A549 (cell line): ENCODE measurements around the gene LBHD2. TPM values are rescaled to one million over a fixed set of nuclear protein-coding genes. Genes with fewer than 3 reads are reported as not detected.

Source experiments
- ATAC-seq, 2 experiments: fragments of 200-7000 bp in 1 of 2; fragments of >200 bp in 1 of 2; cut with Nextera tagmentation in 1 of 2; cut with Tn5 transposase in 1 of 2; 3 replicates each; pipeline versions ENCODE4 v1.8.0 to v1.9.1; 2018 to 2020; ENCODE audit warnings: mild to moderate bottlenecking in 1 of 2, moderate library complexity in 1 of 2
- CTCF ChIA-PET: fragments of 300-600 bp; sonication (Branson Sonifier 250); formaldehyde crosslinking; extraction: SDS; loops from one replicate; lab custom pipeline; 2021; ENCODE audit warnings: antibody characterized with exemption, inconsistent platforms; lab: Yijun Ruan, JAX
- POLR2A ChIA-PET: fragments of 350-600 bp; formaldehyde crosslinking; extraction: SDS; loops from one replicate; lab custom pipeline; 2021; ENCODE audit warnings: antibody characterized with exemption, inconsistent platforms; lab: Yijun Ruan, JAX
- DNase-seq, 2 experiments: peaks; one replicate each; pipeline versions ENCODE4 v3.0.0 to v3.0.0-alpha.2; 2011 to 2016; ENCODE audit warnings: low read depth in 1 of 2, low spot score in 1 of 2
- FAIRE-seq: peaks from 2 replicates; lab custom pipeline; 2011; peaks lifted over from hg19 to GRCh38; lab: Jason Lieb, UNC
- H3K27ac ChIP-seq, 2 experiments: fragments of >200 bp; sonication (Bioruptor Twin); formaldehyde crosslinking; 3 replicates each; pipeline ENCODE4 v1.5.1; 2016 to 2017
- H3K4me1 ChIP-seq: fragments of >200 bp; sonication (Bioruptor Twin); formaldehyde crosslinking; 3 replicates; pipeline ENCODE4 v1.6.1; 2016
- H3K4me2 ChIP-seq: fragments of >200 bp; sonication (Bioruptor Twin); formaldehyde crosslinking; 3 replicates; pipeline ENCODE4 v1.6.1; 2016
- H3K4me3 ChIP-seq: fragments of >200 bp; sonication (Bioruptor Twin); formaldehyde crosslinking; 3 replicates; pipeline ENCODE4 v1.5.1; 2016
- H3K9me3 ChIP-seq: fragments of >200 bp; sonication (Bioruptor Twin); formaldehyde crosslinking; 3 replicates; pipeline ENCODE4 v1.6.1; 2016
- EHF ChIP-seq: fragments of 250-450 bp; sonication (Bioruptor Pico); IDR thresholded peaks from 2 replicates; pipeline ENCODE4 v1.5.0; 2020; ENCODE audit warnings: mild to moderate bottlenecking
- EHMT2 ChIP-seq: fragments of 200-600 bp; sonication (generic); IDR thresholded peaks from 2 replicates; pipeline ENCODE4 v1.6.1; 2016; ENCODE audit warnings: antibody characterized with exemption, low read depth, mild to moderate bottlenecking, moderate library complexity
- FOXS1 ChIP-seq: fragments of 250-450 bp; sonication (Bioruptor Pico); IDR thresholded peaks from 2 replicates; pipeline ENCODE4 v1.5.0; 2020; ENCODE audit warnings: mild to moderate bottlenecking, moderate library complexity
- GATA3 ChIP-seq: IDR thresholded peaks from 2 replicates; pipeline ENCODE4 v1.6.1; 2012; ENCODE audit warnings: borderline replicate concordance
- HDAC2 ChIP-seq: fragments of 200-600 bp; sonication (generic); IDR thresholded peaks from 2 replicates; pipeline ENCODE4 v1.6.1; 2016
- HEYL ChIP-seq: fragments of 250-450 bp; sonication (Bioruptor Pico); IDR thresholded peaks from 2 replicates; pipeline ENCODE4 v1.8.0; 2021; ENCODE audit warnings: mild to moderate bottlenecking, moderate library complexity
- HOXB13 ChIP-seq: fragments of 250-450 bp; sonication (Bioruptor Pico); IDR thresholded peaks from 2 replicates; pipeline ENCODE4 v1.5.0; 2020; ENCODE audit warnings: low read depth, mild to moderate bottlenecking, moderate library complexity
- HOXB5 ChIP-seq: fragments of 250-450 bp; sonication (Bioruptor Pico); IDR thresholded peaks from 2 replicates; pipeline ENCODE4 v1.5.0; 2020; ENCODE audit warnings: mild to moderate bottlenecking, moderate library complexity
- JUNB ChIP-seq: fragments of >200 bp; sonication (Bioruptor Twin); formaldehyde crosslinking; IDR thresholded peaks from 2 replicates; pipeline ENCODE4 v1.6.1; 2016
- MAX ChIP-seq: IDR thresholded peaks from 2 replicates; pipeline ENCODE4 v1.6.1; 2012
- PHF8 ChIP-seq: fragments of 200-600 bp; sonication (generic); IDR thresholded peaks from 2 replicates; pipeline ENCODE4 v1.6.1; 2016; ENCODE audit warnings: low read depth, mild to moderate bottlenecking, antibody characterized with exemption, moderate library complexity, borderline replicate concordance
- POLR2A ChIP-seq: IDR thresholded peaks from 2 replicates; pipeline ENCODE4 v1.6.1; 2012; ENCODE audit warnings: mild to moderate bottlenecking, low read length
- RAD21 ChIP-seq, 2 experiments: fragments of >200 bp in 1 of 2; sonication (Bioruptor Twin) in 1 of 2; formaldehyde crosslinking in 1 of 2; IDR thresholded peaks in 1 of 2; conservative IDR thresholded peaks in 1 of 2; 2 replicates in 1 of 2; 3 replicates in 1 of 2; pipeline ENCODE4 v1.6.1; 2012 to 2018; ENCODE audit warnings: inconsistent platforms in 1 of 2
- RARB ChIP-seq: fragments of 250-450 bp; sonication (Bioruptor Pico); IDR thresholded peaks from 2 replicates; pipeline ENCODE4 v1.8.0; 2021; ENCODE audit warnings: mild to moderate bottlenecking, moderate library complexity
- RCOR1 ChIP-seq: fragments of 150-350 bp; IDR thresholded peaks from 2 replicates; pipeline ENCODE4 v1.6.1; 2014; ENCODE audit warnings: antibody characterized with exemption, low read length, low read depth
- RFX5 ChIP-seq: fragments of 450-650 bp; IDR thresholded peaks from 2 replicates; pipeline ENCODE4 v1.7.1; 2014; ENCODE audit warnings: antibody characterized with exemption, mild to moderate bottlenecking, moderate library complexity
- SMC3 ChIP-seq: fragments of >200 bp; sonication (Bioruptor Twin); formaldehyde crosslinking; IDR thresholded peaks from 3 replicates; pipeline ENCODE4 v1.6.1; 2018; ENCODE audit warnings: inconsistent platforms
- SREBF2 ChIP-seq: fragments of 450-650 bp; IDR thresholded peaks from 2 replicates; pipeline ENCODE4 v1.6.1; 2014; ENCODE audit warnings: mild to moderate bottlenecking, moderate library complexity
- ZSCAN20 ChIP-seq: fragments of 250-450 bp; sonication (Bioruptor Pico); IDR thresholded peaks from 2 replicates; pipeline ENCODE4 v1.8.0; 2022; ENCODE audit warnings: mild to moderate bottlenecking, moderate library complexity
- WGBS: methylation state at CpG from one replicate; pipeline ENCODE4 v1.1.6; 2017; ENCODE audit errors: missing lambda C conversion rate; 5-methylcytosine and 5-hydroxymethylcytosine counted together
- polyA plus RNA-seq, 4 experiments: library from polyadenylated mRNA; depleted of rRNA in 3 of 4; stranded (reverse); fragments of >200 nt; fragmentation: RNase III in 1 of 4; extraction: RNeasy Plus Mini Kit Qiagen cat#74134 plus additional on column Dnase treatment in 1 of 4; gene quantifications; 2 replicates in 3 of 4; 3 replicates in 1 of 4; pipeline ENCODE4 v1.2.3, GENCODE V29; 2011 to 2017
- TF ChIP-seq, protein P1 (sequence below): fragments of >200 bp; sonication (Bioruptor Twin); formaldehyde crosslinking; IDR thresholded peaks from 3 replicates; pipeline ENCODE4 v1.5.1; 2016
- TF ChIP-seq, protein P2 (sequence below): fragments of 150-350 bp; IDR thresholded peaks from 2 replicates; pipeline ENCODE4 v1.6.1; 2014; ENCODE audit warnings: low read depth, mild to moderate bottlenecking, low read length
- TF ChIP-seq, protein P3 (sequence below): IDR thresholded peaks from 2 replicates; pipeline ENCODE4 v1.6.1; 2012; ENCODE audit warnings: low read depth, borderline replicate concordance

LBHD2 gene
- polyA plus RNA-seq, 2 of the 4 experiments (the other 2 are of a cell fraction) = not detected

DNA sequence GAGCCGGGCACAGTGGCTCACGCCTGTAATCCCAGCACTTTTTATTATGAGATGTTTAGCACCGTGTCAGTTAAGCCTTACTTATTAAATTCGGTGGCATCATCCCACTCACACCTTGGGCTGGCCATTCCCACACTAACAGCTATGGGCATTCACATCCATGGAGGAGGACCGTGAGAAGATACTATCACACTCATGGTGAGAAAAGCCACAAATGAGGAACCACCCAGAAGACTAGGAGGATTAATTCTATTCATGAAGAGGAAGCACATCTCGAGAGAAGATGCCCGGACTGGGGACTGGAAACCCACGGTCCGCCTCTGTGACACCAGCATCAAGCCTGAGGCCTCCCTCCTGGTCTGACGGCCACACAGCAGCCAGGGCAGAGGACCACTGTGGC is 31.6 kb upstream of the LBHD2 start (continued):
- TF ChIP-seq HEYL (no peak), RCOR1 (no peak)
- TF ChIP-seq, protein P1, sequence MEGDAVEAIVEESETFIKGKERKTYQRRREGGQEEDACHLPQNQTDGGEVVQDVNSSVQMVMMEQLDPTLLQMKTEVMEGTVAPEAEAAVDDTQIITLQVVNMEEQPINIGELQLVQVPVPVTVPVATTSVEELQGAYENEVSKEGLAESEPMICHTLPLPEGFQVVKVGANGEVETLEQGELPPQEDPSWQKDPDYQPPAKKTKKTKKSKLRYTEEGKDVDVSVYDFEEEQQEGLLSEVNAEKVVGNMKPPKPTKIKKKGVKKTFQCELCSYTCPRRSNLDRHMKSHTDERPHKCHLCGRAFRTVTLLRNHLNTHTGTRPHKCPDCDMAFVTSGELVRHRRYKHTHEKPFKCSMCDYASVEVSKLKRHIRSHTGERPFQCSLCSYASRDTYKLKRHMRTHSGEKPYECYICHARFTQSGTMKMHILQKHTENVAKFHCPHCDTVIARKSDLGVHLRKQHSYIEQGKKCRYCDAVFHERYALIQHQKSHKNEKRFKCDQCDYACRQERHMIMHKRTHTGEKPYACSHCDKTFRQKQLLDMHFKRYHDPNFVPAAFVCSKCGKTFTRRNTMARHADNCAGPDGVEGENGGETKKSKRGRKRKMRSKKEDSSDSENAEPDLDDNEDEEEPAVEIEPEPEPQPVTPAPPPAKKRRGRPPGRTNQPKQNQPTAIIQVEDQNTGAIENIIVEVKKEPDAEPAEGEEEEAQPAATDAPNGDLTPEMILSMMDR = no peak

GRCh38 chr14:103055695-103056094 is 28.3 kb upstream of the LBHD2 start:
- Histone ChIP-seq H3K4me2 (peak overlapping the region; percentile 89), H3K27ac (peak overlapping the region; percentile 97 to 98), H3K4me1 (peaks cover 46% of the 10 kb centered on the region), H3K4me3 (peak overlapping the region; percentile 97), H3K9me3 (no peaks in the 10 kb centered on the region)
- DNase-seq = no peak
- TF ChIP-seq GATA3 = no peak
- no peak for TF ChIP-seq EHMT2
- no peak for TF ChIP-seq HOXB13 (CRISPR knock-in tag)
- TF ChIP-seq ZSCAN20 (CRISPR knock-in tag) = no peak
- no peak for TF ChIP-seq RAD21 (conservative IDR thresholded peaks at IDR 0.05 in 1 of 2, IDR thresholded peaks at IDR 0.05 in 1 of 2)
- no peak for TF ChIP-seq JUNB
- no peak for TF ChIP-seq FOXS1 (CRISPR knock-in tag)
- TF ChIP-seq HOXB5 (CRISPR knock-in tag) = no peak
- CTCF ChIA-PET = interaction anchor here (1.0 to 1.4 kb wide), 3 partner anchors 12 to 19 kb away, joined by 4 to 6 read pairs (median 6); no protein-coding TSS in a partner anchor
- POLR2A ChIA-PET = interaction anchor here (0.6 kb wide), 1 partner anchor 62 kb away, joined by 4 read pairs; no protein-coding TSS in a partner anchor
- FAIRE-seq = no peak
- no peak for ATAC-seq
- WGBS = 67% methylated on average over 8 of the region's 8 CpGs

- ChIA-PET CTCF (interaction anchor here (1.0 to 1.4 kb wide), 4 partner anchors 12 to 84 kb away, joined by 3 to 6 read pairs (median 4); no protein-coding TSS in a partner anchor), POLR2A (interaction anchor here (0.6 to 1.2 kb wide), 2 partner anchors 11 to 63 kb away, joined by 3 to 4 read pairs; no protein-coding TSS in a partner anchor)
- Histone ChIP-seq H3K4me3 (peak overlapping the region; percentile 97), H3K9me3 (no peaks in the 10 kb centered on the region), H3K4me2 (peak overlapping the region; percentile 89), H3K4me1 (peaks cover 38% of the 10 kb centered on the region), H3K27ac (peak overlapping the region; percentile 97 to 98)
- FAIRE-seq (no peak), DNase-seq (peak; percentile 57 to 73), ATAC-seq (peak; percentile 52 to 72)
- TF ChIP-seq SMC3 = no peak
- TF ChIP-seq POLR2A = peak; percentile 28; the same call in 1 of the 2 replicates
- 0% methylated on average over 15 of the region's 50 CpGs for WGBS
Observed at GRCh38 chr14:103056322-103057027, 27.5 kb upstream of the LBHD2 start.

DNA sequence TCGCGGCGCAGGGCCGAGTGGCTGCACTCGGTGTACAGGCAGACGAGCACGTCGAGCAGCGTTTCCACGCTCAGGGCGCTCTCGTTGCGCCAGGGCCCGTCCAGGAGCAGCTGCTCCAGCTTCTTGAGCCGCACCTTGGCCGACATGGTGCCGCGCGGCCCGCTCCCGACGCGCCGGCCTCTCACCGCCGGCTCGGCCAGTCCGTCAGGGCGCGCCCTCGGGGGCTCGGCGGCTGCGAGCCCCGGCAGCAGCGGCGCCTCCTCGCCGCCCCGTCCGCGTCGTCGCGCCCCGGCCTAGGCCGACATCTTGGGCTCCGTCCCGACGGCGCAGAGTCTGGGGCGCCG is 27.0 kb upstream of the LBHD2 start:
- Histone ChIP-seq H3K4me2 (peak overlapping the region; percentile 89), H3K9me3 (no peaks in the 10 kb centered on the region), H3K4me1 (peaks cover 34% of the 10 kb centered on the region), H3K4me3 (peak overlapping the region; percentile 97), H3K27ac (peak overlapping the region; percentile 97 to 98)
- no peak for TF ChIP-seq SREBF2
- no peak for TF ChIP-seq RARB (CRISPR knock-in tag)
- TF ChIP-seq, protein P2, sequence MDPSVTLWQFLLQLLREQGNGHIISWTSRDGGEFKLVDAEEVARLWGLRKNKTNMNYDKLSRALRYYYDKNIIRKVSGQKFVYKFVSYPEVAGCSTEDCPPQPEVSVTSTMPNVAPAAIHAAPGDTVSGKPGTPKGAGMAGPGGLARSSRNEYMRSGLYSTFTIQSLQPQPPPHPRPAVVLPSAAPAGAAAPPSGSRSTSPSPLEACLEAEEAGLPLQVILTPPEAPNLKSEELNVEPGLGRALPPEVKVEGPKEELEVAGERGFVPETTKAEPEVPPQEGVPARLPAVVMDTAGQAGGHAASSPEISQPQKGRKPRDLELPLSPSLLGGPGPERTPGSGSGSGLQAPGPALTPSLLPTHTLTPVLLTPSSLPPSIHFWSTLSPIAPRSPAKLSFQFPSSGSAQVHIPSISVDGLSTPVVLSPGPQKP = no peak
- TF ChIP-seq RCOR1 = no peak
- TF ChIP-seq POLR2A = peak; percentile 40; the same call in 1 of the 2 replicates
- TF ChIP-seq, protein P3, sequence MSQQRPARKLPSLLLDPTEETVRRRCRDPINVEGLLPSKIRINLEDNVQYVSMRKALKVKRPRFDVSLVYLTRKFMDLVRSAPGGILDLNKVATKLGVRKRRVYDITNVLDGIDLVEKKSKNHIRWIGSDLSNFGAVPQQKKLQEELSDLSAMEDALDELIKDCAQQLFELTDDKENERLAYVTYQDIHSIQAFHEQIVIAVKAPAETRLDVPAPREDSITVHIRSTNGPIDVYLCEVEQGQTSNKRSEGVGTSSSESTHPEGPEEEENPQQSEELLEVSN = no peak
- TF ChIP-seq JUNB = no peak
- no peak for TF ChIP-seq RFX5
- no peak for TF ChIP-seq EHF (CRISPR knock-in tag)
- 0 out of 2 replicates have a peak, but pooled peaks have one; percentile 30 for TF ChIP-seq PHF8
- no peak for TF ChIP-seq MAX
- no peak for TF ChIP-seq HDAC2
- TF ChIP-seq GATA3 = no peak
- WGBS = 0% methylated on average over 5 of the region's 53 CpGs
- ChIA-PET POLR2A (interaction anchor here (1.2 kb wide), 1 partner anchor 11 kb away, joined by 3 read pairs; no protein-coding TSS in a partner anchor), CTCF (interaction anchor here (0.6 to 1.4 kb wide), 4 partner anchors 18 to 84 kb away, joined by 3 to 6 read pairs (median 4); no protein-coding TSS in a partner anchor)
- DNase-seq = no peak
- peak; percentile 32 to 57; a peak in 4 of 6 replicates for ATAC-seq
- no peak for FAIRE-seq
